IMR-90 (cell line): ENCODE data around the gene SRMS. TPM values are rescaled to one million over a fixed set of nuclear protein-coding genes. Genes with fewer than 3 reads are reported as not detected.

Experiments
- ATAC-seq: fragments of 200-7000 bp; cut with Tn5 transposase; 2 replicates; pipeline ENCODE4 v1.9.1; 2020; ENCODE audit warnings: low read depth, mild to moderate bottlenecking, moderate library complexity
- BruUV-seq: library from RNA; stranded (reverse); fragments of 400-500 nt; replicated peaks from 2 replicates; lab custom pipeline; 2021; lab: Mats Ljungman, UMichigan
- CTCF ChIA-PET: fragments of 300-600 bp; formaldehyde crosslinking; extraction: SDS; loops from one replicate; lab custom pipeline; 2021; ENCODE audit warnings: antibody characterized with exemption; lab: Yijun Ruan, JAX
- POLR2A ChIA-PET: fragments of 300-600 bp; sonication (Branson Sonifier 250); formaldehyde crosslinking; loops from one replicate; lab custom pipeline; 2022; ENCODE audit warnings: antibody characterized with exemption; ENCODE audit not compliant: unreplicated experiment; lab: Charles Lee
- DNase-seq: peaks from one replicate; pipeline ENCODE4 v3.0.0; 2013
- H2AFZ ChIP-seq: replicated peaks from 2 replicates; pipeline ENCODE3; 2013; ENCODE audit warnings: low read length, mild to moderate bottlenecking; ENCODE audit not compliant: poor library complexity
- H2AK5ac ChIP-seq: 2 replicates; pipeline ENCODE4 v1.6.1; 2013; ENCODE audit warnings: low read depth, low read length, inconsistent platforms
- H2AK9ac ChIP-seq: replicated peaks from 2 replicates; pipeline ENCODE3; 2013; ENCODE audit warnings: mild to moderate bottlenecking, low read depth, low read length, moderate library complexity; ENCODE audit not compliant: poor library complexity
- H2BK120ac ChIP-seq: 2 replicates; pipeline ENCODE4 v1.6.1; 2013; ENCODE audit warnings: low read depth, low read length, inconsistent platforms
- H2BK15ac ChIP-seq: 3 replicates; pipeline ENCODE4 v1.6.1; 2013; ENCODE audit warnings: low read depth, low read length, inconsistent platforms
- H2BK20ac ChIP-seq: 2 replicates; pipeline ENCODE4 v1.6.1; 2013; ENCODE audit warnings: low read depth, mild to moderate bottlenecking, inconsistent platforms, low read length, moderate library complexity
- H2BK5ac ChIP-seq: 2 replicates; pipeline ENCODE4 v1.6.1; 2013; ENCODE audit warnings: mild to moderate bottlenecking, low read depth, low read length, inconsistent platforms; ENCODE audit not compliant: poor library complexity, severe bottlenecking
- H3K14ac ChIP-seq: replicated peaks from 2 replicates; pipeline ENCODE4 v1.6.1; 2013; ENCODE audit warnings: low read depth, low read length, inconsistent platforms
- H3K18ac ChIP-seq: 2 replicates; pipeline ENCODE4 v1.6.1; 2013; ENCODE audit warnings: low read depth, low read length, control low read depth
- H3K23ac ChIP-seq: 2 replicates; pipeline ENCODE4 v1.6.1; 2013; ENCODE audit warnings: low read depth, low read length, inconsistent platforms
- H3K27ac ChIP-seq: 2 replicates; pipeline ENCODE4 v1.5.1; 2013; ENCODE audit warnings: mild to moderate bottlenecking, control low read depth, low read length; ENCODE audit not compliant: insufficient read depth
- H3K27me3 ChIP-seq: 2 replicates; pipeline ENCODE4 v1.6.1; 2013; ENCODE audit warnings: low read length; ENCODE audit not compliant: control insufficient read depth, insufficient read depth
- H3K36me3 ChIP-seq: 2 replicates; pipeline ENCODE4 v1.6.1; 2013; ENCODE audit warnings: low read length, mixed read lengths; ENCODE audit not compliant: control insufficient read depth, insufficient read depth
- H3K4ac ChIP-seq: 2 replicates; pipeline ENCODE4 v1.6.1; 2013; ENCODE audit warnings: low read depth, low read length, inconsistent platforms
- H3K4me1 ChIP-seq: 2 replicates; pipeline ENCODE4 v1.6.1; 2013; ENCODE audit warnings: low read length, mixed read lengths; ENCODE audit not compliant: control insufficient read depth, insufficient read depth
- H3K4me2 ChIP-seq: 2 replicates; pipeline ENCODE4 v1.6.1; 2013; ENCODE audit warnings: low read depth, mild to moderate bottlenecking, control low read depth, low read length, moderate library complexity
- H3K4me3 ChIP-seq: 2 replicates; pipeline ENCODE4 v1.5.1; 2013; ENCODE audit warnings: low read depth, mild to moderate bottlenecking, control low read depth, low read length, moderate library complexity; ENCODE audit not compliant: insufficient read depth
- H3K56ac ChIP-seq: 2 replicates; pipeline ENCODE4 v1.6.1; 2013; ENCODE audit warnings: low read length, inconsistent platforms; ENCODE audit not compliant: insufficient read depth; ENCODE audit errors: extremely low read depth
- H3K79me1 ChIP-seq, 2 experiments: 2 replicates each; pipeline ENCODE4 v1.6.1; 2013; ENCODE audit warnings: low read length in 2 of 2, inconsistent platforms in 1 of 2, low read depth in 1 of 2
- H3K9ac ChIP-seq: 2 replicates; pipeline ENCODE4 v1.6.1; 2013; ENCODE audit warnings: low read depth, low read length, control low read depth
- H3K9me1 ChIP-seq: 2 replicates; pipeline ENCODE4 v1.6.1; 2013; ENCODE audit warnings: low read length, inconsistent platforms; ENCODE audit not compliant: insufficient read depth
- H3K9me3 ChIP-seq: 2 replicates; pipeline ENCODE4 v1.6.1; 2013; ENCODE audit warnings: low read length; ENCODE audit not compliant: control insufficient read depth, insufficient read depth
- H4K20me1 ChIP-seq: 2 replicates; pipeline ENCODE4 v1.6.1; 2013; ENCODE audit warnings: low read length, inconsistent platforms; ENCODE audit not compliant: insufficient read depth
- H4K5ac ChIP-seq: 2 replicates; pipeline ENCODE4 v1.6.1; 2013; ENCODE audit warnings: mild to moderate bottlenecking, low read depth, low read length, control low read depth
- H4K8ac ChIP-seq, 2 experiments: 2 replicates each; pipeline ENCODE4 v1.6.1; 2013; ENCODE audit warnings: low read depth in 2 of 2, low read length in 2 of 2, control low read depth in 1 of 2, inconsistent platforms in 1 of 2
- H4K91ac ChIP-seq: 2 replicates; pipeline ENCODE4 v1.6.1; 2013; ENCODE audit warnings: low read depth, low read length, inconsistent platforms; ENCODE audit not compliant: insufficient read depth
- BHLHE40 ChIP-seq: fragments of 150-350 bp; IDR thresholded peaks from 2 replicates; pipeline ENCODE4 v1.6.1; 2016; ENCODE audit warnings: mild to moderate bottlenecking, low read depth, low read length
- CEBPB ChIP-seq: IDR thresholded peaks from 2 replicates; pipeline ENCODE4 v1.6.1; 2012; ENCODE audit warnings: low read depth, low read length, improper control_type of control experiment
- CHD1 ChIP-seq: IDR thresholded peaks from 2 replicates; pipeline ENCODE4 v1.6.1; 2012; ENCODE audit warnings: low read depth, low read length, improper control_type of control experiment
- FOS ChIP-seq: fragments of 150-350 bp; IDR thresholded peaks from 2 replicates; pipeline ENCODE4 v1.6.1; 2016; ENCODE audit warnings: low read depth, low read length
- MAFK ChIP-seq: IDR thresholded peaks from 2 replicates; pipeline ENCODE4 v1.6.1; 2012; ENCODE audit warnings: low read depth, low read length, improper control_type of control experiment
- MAZ ChIP-seq: IDR thresholded peaks from 2 replicates; pipeline ENCODE4 v1.6.1; 2012; ENCODE audit warnings: low read depth, mild to moderate bottlenecking, low read length, improper control_type of control experiment, moderate library complexity, borderline replicate concordance
- MXI1 ChIP-seq: IDR thresholded peaks from 2 replicates; pipeline ENCODE4 v1.6.1; 2012; ENCODE audit warnings: low read depth, mild to moderate bottlenecking, low read length, moderate library complexity, borderline replicate concordance
- NFE2L2 ChIP-seq: fragments of 150-350 bp; IDR thresholded peaks from 2 replicates; pipeline ENCODE4 v1.6.1; 2016; ENCODE audit warnings: low read depth, mild to moderate bottlenecking, low read length
- POLR2A ChIP-seq: IDR thresholded peaks from 2 replicates; pipeline ENCODE4 v1.6.1; 2012; ENCODE audit warnings: mild to moderate bottlenecking, low read depth, low read length
- RCOR1 ChIP-seq: IDR thresholded peaks from 2 replicates; pipeline ENCODE4 v1.6.1; 2012; ENCODE audit warnings: mild to moderate bottlenecking, low read length, improper control_type of control experiment; ENCODE audit not compliant: insufficient replicate concordance
- RFX5 ChIP-seq: IDR thresholded peaks from 2 replicates; pipeline ENCODE4 v1.8.0; 2012; ENCODE audit warnings: low read depth, mild to moderate bottlenecking, low read length, moderate library complexity
- SMC3 ChIP-seq: fragments of 150-350 bp; IDR thresholded peaks from 2 replicates; pipeline ENCODE4 v1.6.1; 2016; ENCODE audit warnings: low read depth, mild to moderate bottlenecking, antibody characterized with exemption, low read length, moderate library complexity
- WGBS, 2 experiments: methylation state at CpG; one replicate each; pipeline versions ENCODE4 v1.1.5 to v1.1.7; 2013; ENCODE audit warnings: missing lambda C conversion rate in 2 of 2; ENCODE audit not compliant: insufficient read length in 1 of 2; ENCODE audit errors: extremely low coverage in 2 of 2; 5-methylcytosine and 5-hydroxymethylcytosine counted together
- dilution Hi-C: fragments of 300-500 bp; cut with HindIII; formaldehyde crosslinking; loops from one replicate; pipeline ENCODE4 v1.14.3; 2018; ENCODE audit warnings: low sequenced_read_pairs; ENCODE audit not compliant: unreplicated experiment
- in situ Hi-C: fragments of 300-500 bp; cut with MboI; formaldehyde crosslinking; loops from 3 replicates; pipeline ENCODE4 v1.14.3; 2019; ENCODE audit warnings: low sequenced_read_pairs, inconsistent platforms, mixed read lengths
- intact Hi-C: fragments of 100-400 bp; cut with micrococcal nuclease; formaldehyde crosslinking; loops from 2 replicates; pipeline ENCODE4 v1.10.0; 2022
- polyA plus RNA-seq, 3 experiments: library from polyadenylated mRNA; depleted of rRNA; stranded (reverse); fragments of >200 nt; gene quantifications; 2 replicates each; pipeline ENCODE4 v1.2.3, GENCODE V29; 2012; ENCODE audit warnings: low replicate concordance in 1 of 3
- total RNA-seq: library from RNA; depleted of rRNA; stranded (reverse); fragments of >200 nt; gene quantifications from 2 replicates; pipeline ENCODE4 v1.2.3, GENCODE V29; 2012
- TF ChIP-seq, protein P1 (sequence below): fragments of 150-350 bp; IDR thresholded peaks from 2 replicates; pipeline ENCODE4 v1.6.1; 2017; ENCODE audit warnings: mild to moderate bottlenecking, antibody characterized with exemption, low read length, low read depth
- TF ChIP-seq, protein P2 (sequence below): fragments of 150-350 bp; IDR thresholded peaks from 2 replicates; pipeline ENCODE4 v1.6.1; 2016; ENCODE audit warnings: low read depth, mild to moderate bottlenecking, low read length, moderate library complexity, borderline replicate concordance
- TF ChIP-seq, protein P3 (sequence below): conservative IDR thresholded peaks from 2 replicates; pipeline ENCODE4 v1.5.1; 2012; ENCODE audit warnings: mild to moderate bottlenecking, low read depth, low read length, improper control_type of control experiment

SRMS gene
- total and polyA plus RNA-seq, 2 of the 4 experiments (the other 2 are of a cell fraction), result not detected

DNA sequence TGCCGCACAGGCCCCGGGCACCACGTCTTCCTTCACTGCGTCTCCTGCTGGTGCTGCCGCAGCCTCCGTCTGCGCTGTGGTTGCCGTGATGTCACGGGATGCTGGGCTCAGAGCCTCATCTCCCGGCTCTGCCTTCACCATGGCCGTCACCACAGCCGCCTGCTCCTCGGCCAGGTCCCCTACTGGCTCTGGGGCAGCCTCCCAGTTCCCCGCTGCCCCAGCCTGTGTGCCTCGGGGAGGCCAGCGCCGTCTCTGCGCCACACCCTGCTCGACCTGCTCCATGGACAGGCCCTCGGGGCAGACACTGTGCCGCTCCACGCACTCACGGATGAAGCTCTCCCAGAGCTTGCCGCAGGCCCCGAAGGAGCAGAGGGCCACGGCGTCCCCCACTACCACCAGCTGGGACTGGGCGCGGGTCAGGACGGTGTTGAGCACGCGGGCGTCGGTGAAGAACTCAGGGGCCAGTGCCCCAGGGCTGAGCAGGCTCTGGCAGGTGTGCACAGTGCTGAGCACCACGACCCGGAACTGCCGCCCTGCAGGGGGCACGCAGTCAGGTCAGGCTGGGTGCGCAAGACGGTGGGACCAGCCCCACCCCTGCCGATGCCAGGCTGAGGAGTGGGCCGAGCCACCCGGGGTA lies 18.3 kb upstream of the SRMS start:
- in situ Hi-C loops (no loop called here), intact Hi-C loops (no loop called here), dilution Hi-C loops (no loop called here)
- H3K9me1 ChIP-seq, result no peaks in the 10 kb centered on the region
- H3K56ac ChIP-seq, result no peak overlapping the region
- no peak for ATAC-seq
- H4K91ac ChIP-seq, result no peak overlapping the region
- H3K36me3 ChIP-seq, result peaks cover 53% of the 10 kb centered on the region
- H2AK5ac ChIP-seq, result no peak overlapping the region
- H3K9ac ChIP-seq, result no peak overlapping the region
- H2AFZ ChIP-seq, result peak overlapping the region; percentile 21
- 93% methylated on average over 32 of the region's 43 CpGs; no CpG with 5 or more reads in 1 of the 2 experiments for WGBS, 2 experiments
- no peaks in the 10 kb centered on the region for H3K79me1 ChIP-seq
- H3K4ac ChIP-seq, result no peak overlapping the region
- H2AK9ac ChIP-seq, result no peak overlapping the region
- no peak overlapping the region for H2BK120ac ChIP-seq
- H3K4me3 ChIP-seq, result no peak overlapping the region
- H3K27ac ChIP-seq, result no peak overlapping the region
- no peak overlapping the region for H4K5ac ChIP-seq
- H3K23ac ChIP-seq, result no peak overlapping the region
- CTCF ChIA-PET, result no interaction called here
- no peaks in the 10 kb centered on the region for H3K27me3 ChIP-seq
- H3K14ac ChIP-seq, result no peak overlapping the region
- POLR2A ChIA-PET, result no interaction called here
- H2BK20ac ChIP-seq, result no peak overlapping the region
- no peak for DNase-seq
- H3K4me2 ChIP-seq, result no peak overlapping the region
- TF ChIP-seq, protein P1, sequence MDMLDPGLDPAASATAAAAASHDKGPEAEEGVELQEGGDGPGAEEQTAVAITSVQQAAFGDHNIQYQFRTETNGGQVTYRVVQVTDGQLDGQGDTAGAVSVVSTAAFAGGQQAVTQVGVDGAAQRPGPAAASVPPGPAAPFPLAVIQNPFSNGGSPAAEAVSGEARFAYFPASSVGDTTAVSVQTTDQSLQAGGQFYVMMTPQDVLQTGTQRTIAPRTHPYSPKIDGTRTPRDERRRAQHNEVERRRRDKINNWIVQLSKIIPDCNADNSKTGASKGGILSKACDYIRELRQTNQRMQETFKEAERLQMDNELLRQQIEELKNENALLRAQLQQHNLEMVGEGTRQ, result no peak
- TF ChIP-seq, protein P2, sequence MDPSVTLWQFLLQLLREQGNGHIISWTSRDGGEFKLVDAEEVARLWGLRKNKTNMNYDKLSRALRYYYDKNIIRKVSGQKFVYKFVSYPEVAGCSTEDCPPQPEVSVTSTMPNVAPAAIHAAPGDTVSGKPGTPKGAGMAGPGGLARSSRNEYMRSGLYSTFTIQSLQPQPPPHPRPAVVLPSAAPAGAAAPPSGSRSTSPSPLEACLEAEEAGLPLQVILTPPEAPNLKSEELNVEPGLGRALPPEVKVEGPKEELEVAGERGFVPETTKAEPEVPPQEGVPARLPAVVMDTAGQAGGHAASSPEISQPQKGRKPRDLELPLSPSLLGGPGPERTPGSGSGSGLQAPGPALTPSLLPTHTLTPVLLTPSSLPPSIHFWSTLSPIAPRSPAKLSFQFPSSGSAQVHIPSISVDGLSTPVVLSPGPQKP, result no peak
- no peak for TF ChIP-seq BHLHE40
- TF ChIP-seq MAFK, result no peak
- TF ChIP-seq MAZ, result no peak
- TF ChIP-seq SMC3, result no peak
- no peak for TF ChIP-seq CHD1
- no peak for TF ChIP-seq MXI1
- TF ChIP-seq POLR2A, result no peak
- TF ChIP-seq FOS, result no peak
- no peak for TF ChIP-seq RFX5
- no peak for TF ChIP-seq CEBPB
- TF ChIP-seq, protein P3, sequence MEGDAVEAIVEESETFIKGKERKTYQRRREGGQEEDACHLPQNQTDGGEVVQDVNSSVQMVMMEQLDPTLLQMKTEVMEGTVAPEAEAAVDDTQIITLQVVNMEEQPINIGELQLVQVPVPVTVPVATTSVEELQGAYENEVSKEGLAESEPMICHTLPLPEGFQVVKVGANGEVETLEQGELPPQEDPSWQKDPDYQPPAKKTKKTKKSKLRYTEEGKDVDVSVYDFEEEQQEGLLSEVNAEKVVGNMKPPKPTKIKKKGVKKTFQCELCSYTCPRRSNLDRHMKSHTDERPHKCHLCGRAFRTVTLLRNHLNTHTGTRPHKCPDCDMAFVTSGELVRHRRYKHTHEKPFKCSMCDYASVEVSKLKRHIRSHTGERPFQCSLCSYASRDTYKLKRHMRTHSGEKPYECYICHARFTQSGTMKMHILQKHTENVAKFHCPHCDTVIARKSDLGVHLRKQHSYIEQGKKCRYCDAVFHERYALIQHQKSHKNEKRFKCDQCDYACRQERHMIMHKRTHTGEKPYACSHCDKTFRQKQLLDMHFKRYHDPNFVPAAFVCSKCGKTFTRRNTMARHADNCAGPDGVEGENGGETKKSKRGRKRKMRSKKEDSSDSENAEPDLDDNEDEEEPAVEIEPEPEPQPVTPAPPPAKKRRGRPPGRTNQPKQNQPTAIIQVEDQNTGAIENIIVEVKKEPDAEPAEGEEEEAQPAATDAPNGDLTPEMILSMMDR, result no peak
- TF ChIP-seq NFE2L2, result no peak
- no peak for TF ChIP-seq RCOR1
- no peaks in the 10 kb centered on the region for H3K4me1 ChIP-seq
- H4K8ac ChIP-seq, result no peak overlapping the region
- H2BK5ac ChIP-seq, result no peak overlapping the region
- H2BK15ac ChIP-seq, result no peak overlapping the region
- no peaks in the 10 kb centered on the region for H3K9me3 ChIP-seq
- H3K18ac ChIP-seq, result no peak overlapping the region
- no peaks in the 10 kb centered on the region for H4K20me1 ChIP-seq
- no TSS peak for BruUV-seq
